Progenitor cell of endocrine pancreas (in vitro differentiated cells): ENCODE measurements around the gene HCST. TPM values are rescaled to one million over a fixed set of nuclear protein-coding genes. Genes with fewer than 3 reads are reported as not detected.

Source experiments
- DNase-seq: peaks from one replicate; pipeline ENCODE4 v3.0.0; 2021; ENCODE audit warnings: low spot score; ENCODE audit not compliant: unreplicated experiment
- H3K27ac Mint-ChIP-seq: 2 replicates; pipeline ENCODE4 v1.8.0; 2021; ENCODE audit warnings: mild to moderate bottlenecking, moderate library complexity, mixed read lengths
- H3K27me3 Mint-ChIP-seq: 2 replicates; pipeline ENCODE4 v1.8.0; 2021; ENCODE audit warnings: mixed read lengths
- H3K36me3 Mint-ChIP-seq: 2 replicates; pipeline ENCODE4 v1.8.0; 2022; ENCODE audit warnings: mixed read lengths; ENCODE audit not compliant: insufficient read depth
- H3K4me1 Mint-ChIP-seq: 2 replicates; pipeline ENCODE4 v1.8.0; 2021; ENCODE audit warnings: low read depth, mixed read lengths
- H3K4me3 Mint-ChIP-seq: 2 replicates; pipeline ENCODE4 v1.8.0; 2021; ENCODE audit warnings: low read depth, mild to moderate bottlenecking, moderate library complexity, mixed read lengths
- H3K9me3 Mint-ChIP-seq: 2 replicates; pipeline ENCODE4 v1.8.0; 2021; ENCODE audit warnings: low read depth, mixed read lengths
- CTCF ChIP-seq: fragments of 200-600 bp; sonication (generic); IDR thresholded peaks from one replicate; pipeline ENCODE4 v1.5.0; 2021; ENCODE audit warnings: antibody characterized with exemption, mild to moderate bottlenecking; ENCODE audit not compliant: unreplicated experiment
- total RNA-seq: library from RNA; stranded (reverse); gene quantifications from 2 replicates; pipeline ENCODE4 v1.2.1, GENCODE V29; 2021

Gene HCST
- total RNA-seq, 1 donor from 2014 or later: not detected

- Mint-ChIP-seq H3K4me1 (no peaks in the 10 kb centered on the region), H3K27me3 (peaks cover 3% of the 10 kb centered on the region), H3K4me3 (no peak overlapping the region), H3K36me3 (peaks cover 16% of the 10 kb centered on the region), H3K27ac (no peak overlapping the region), H3K9me3 (no peaks in the 10 kb centered on the region)
- no peak for TF ChIP-seq CTCF
- DNase-seq: no peak
These were observed 43.9 kb downstream of the HCST start for GRCh38 chr19:35946203-35946602.

- DNase-seq: no peak
- H3K9me3 Mint-ChIP-seq: no peaks in the 10 kb centered on the region
- TF ChIP-seq CTCF: no peak
- H3K27ac Mint-ChIP-seq: no peak overlapping the region
- H3K36me3 Mint-ChIP-seq: peaks cover 5% of the 10 kb centered on the region
- H3K27me3 Mint-ChIP-seq: peaks cover 10% of the 10 kb centered on the region
- H3K4me1 Mint-ChIP-seq: no peaks in the 10 kb centered on the region
- H3K4me3 Mint-ChIP-seq: no peak overlapping the region
These were observed 46.8 kb downstream of the HCST start for GRCh38 chr19:35949131-35949530.

Other genes starting within 250 kb of the HCST start
- gene UPK1A, start 236.0 kb upstream of the HCST start, total RNA-seq: not detected in 2 replicates
- not detected in 2 replicates for gene ZBTB32, start 198.0 kb upstream of the HCST start, total RNA-seq
- 65.0 and 70.2 TPM in 2 replicates for gene KMT2B, start 184.5 kb upstream of the HCST start, total RNA-seq
- gene IGFLR1, start 160.1 kb upstream of the HCST start, total RNA-seq: 5.1 TPM in 2 replicates
- 35.5 and 37.4 TPM in 2 replicates for gene U2AF1L4, start 157.1 kb upstream of the HCST start, total RNA-seq
- 81.4 and 83.8 TPM in 2 replicates for gene PSENEN, start 156.9 kb upstream of the HCST start, total RNA-seq
- gene LIN37, start 154.0 kb upstream of the HCST start, total RNA-seq: 12.7 and 13.1 TPM in 2 replicates
- 0.33 TPM in 1 of 2 replicates, not detected in the other for gene HSPB6, start 145.5 kb upstream of the HCST start, total RNA-seq
- 58.6 and 62.3 TPM in 2 replicates for gene PROSER3, start 144.4 kb upstream of the HCST start, total RNA-seq
- 46.3 and 54.3 TPM in 2 replicates for gene ARHGAP33, start 127.0 kb upstream of the HCST start, total RNA-seq
- 5.3 TPM in 2 replicates for gene PRODH2, start 89.7 kb upstream of the HCST start, total RNA-seq
- gene NPHS1, start 50.0 kb upstream of the HCST start, total RNA-seq: 15.7 and 17.5 TPM in 2 replicates
- gene KIRREL2, start 45.6 kb upstream of the HCST start, total RNA-seq: 97.5 and 100.0 TPM in 2 replicates
- gene APLP1, start 34.0 kb upstream of the HCST start, total RNA-seq: 134 and 135 TPM in 2 replicates
- gene NFKBID, start 2.0 kb upstream of the HCST start, total RNA-seq: 11.4 and 13.9 TPM in 2 replicates
- not detected in 2 replicates for gene TYROBP, start 5.8 kb downstream of the HCST start, total RNA-seq
- 31.0 and 31.5 TPM in 2 replicates for gene LRFN3, start 33.8 kb downstream of the HCST start, total RNA-seq
- gene SDHAF1, start 92.7 kb downstream of the HCST start, total RNA-seq: 13.3 and 14.4 TPM in 2 replicates
- gene SYNE4, start 106.3 kb downstream of the HCST start, total RNA-seq: 32.8 and 33.2 TPM in 2 replicates
- gene ALKBH6, start 111.7 kb downstream of the HCST start, total RNA-seq: 32.9 and 36.8 TPM in 2 replicates
- gene CLIP3, start 130.3 kb downstream of the HCST start, total RNA-seq: 16.2 and 17.9 TPM in 2 replicates
- gene THAP8, start 151.8 kb downstream of the HCST start, total RNA-seq: 10.1 and 10.4 TPM in 2 replicates
- gene WDR62, start 152.4 kb downstream of the HCST start, total RNA-seq: 9.2 and 10.6 TPM in 2 replicates
- 0.47 TPM in 1 of 2 replicates, not detected in the other for gene OVOL3, start 208.6 kb downstream of the HCST start, total RNA-seq
- 84.8 and 85.8 TPM in 2 replicates for gene POLR2I, start 212.3 kb downstream of the HCST start, total RNA-seq
- 138 and 148 TPM in 2 replicates for gene TBCB, start 212.9 kb downstream of the HCST start, total RNA-seq
- 427 and 435 TPM in 2 replicates for gene CAPNS1, start 237.5 kb downstream of the HCST start, total RNA-seq
- not detected in 2 replicates for gene COX7A1, start 249.9 kb downstream of the HCST start, total RNA-seq